Epithelial cell of proximal tubule (primary cell): ENCODE results near the gene MRPL34. TPM values are rescaled to one million over a fixed set of nuclear protein-coding genes. Genes with fewer than 3 reads are reported as not detected.

ENCODE experiments used
- DNase-seq: peaks from one replicate; pipeline ENCODE4 v3.0.0-alpha.2; 2011; ENCODE audit warnings: low read depth
- H3K4me3 ChIP-seq: 2 replicates; pipeline ENCODE4 v1.5.1; 2011; ENCODE audit warnings: low read depth, mild to moderate bottlenecking, low read length
- total RNA-seq: library from RNA; depleted of rRNA; stranded (reverse); fragments of >200 nt; gene quantifications from 2 replicates; pipeline ENCODE4 v1.2.3, GENCODE V29; 2015
- TF ChIP-seq, protein P1 (sequence below): conservative IDR thresholded peaks from 2 replicates; pipeline ENCODE4 v1.5.1; 2012; ENCODE audit warnings: low read depth, mild to moderate bottlenecking, low read length

Gene MRPL34
- total RNA-seq, 1 donor from 2014 or later, result 121 TPM

- DNase-seq, result no peak
- TF ChIP-seq, protein P1, sequence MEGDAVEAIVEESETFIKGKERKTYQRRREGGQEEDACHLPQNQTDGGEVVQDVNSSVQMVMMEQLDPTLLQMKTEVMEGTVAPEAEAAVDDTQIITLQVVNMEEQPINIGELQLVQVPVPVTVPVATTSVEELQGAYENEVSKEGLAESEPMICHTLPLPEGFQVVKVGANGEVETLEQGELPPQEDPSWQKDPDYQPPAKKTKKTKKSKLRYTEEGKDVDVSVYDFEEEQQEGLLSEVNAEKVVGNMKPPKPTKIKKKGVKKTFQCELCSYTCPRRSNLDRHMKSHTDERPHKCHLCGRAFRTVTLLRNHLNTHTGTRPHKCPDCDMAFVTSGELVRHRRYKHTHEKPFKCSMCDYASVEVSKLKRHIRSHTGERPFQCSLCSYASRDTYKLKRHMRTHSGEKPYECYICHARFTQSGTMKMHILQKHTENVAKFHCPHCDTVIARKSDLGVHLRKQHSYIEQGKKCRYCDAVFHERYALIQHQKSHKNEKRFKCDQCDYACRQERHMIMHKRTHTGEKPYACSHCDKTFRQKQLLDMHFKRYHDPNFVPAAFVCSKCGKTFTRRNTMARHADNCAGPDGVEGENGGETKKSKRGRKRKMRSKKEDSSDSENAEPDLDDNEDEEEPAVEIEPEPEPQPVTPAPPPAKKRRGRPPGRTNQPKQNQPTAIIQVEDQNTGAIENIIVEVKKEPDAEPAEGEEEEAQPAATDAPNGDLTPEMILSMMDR, result no peak
- H3K4me3 ChIP-seq, result no peak overlapping the region
Observed at GRCh38 chr19:17347361-17347760, 41.7 kb downstream of the MRPL34 start.

GRCh38 chr19:17347877-17348276 lies 42.2 kb downstream of the MRPL34 start:
- DNase-seq, result no peak
- no peak overlapping the region for H3K4me3 ChIP-seq
- TF ChIP-seq, protein P1, result no peak

GRCh38 chr19:17348700-17349099 lies 43.0 kb downstream of the MRPL34 start:
- peak overlapping the region; percentile 27 for H3K4me3 ChIP-seq
- no peak for DNase-seq

GRCh38 chr19:17351815-17352435 lies 46.3 kb downstream of the MRPL34 start:
- no peak overlapping the region for H3K4me3 ChIP-seq
- DNase-seq, result no peak
- TF ChIP-seq, protein P1, result no peak

More at GRCh38 chr19:17348700-17349099, 43.0 kb downstream of the MRPL34 start:
- TF ChIP-seq, protein P1, result no peak

DNA sequence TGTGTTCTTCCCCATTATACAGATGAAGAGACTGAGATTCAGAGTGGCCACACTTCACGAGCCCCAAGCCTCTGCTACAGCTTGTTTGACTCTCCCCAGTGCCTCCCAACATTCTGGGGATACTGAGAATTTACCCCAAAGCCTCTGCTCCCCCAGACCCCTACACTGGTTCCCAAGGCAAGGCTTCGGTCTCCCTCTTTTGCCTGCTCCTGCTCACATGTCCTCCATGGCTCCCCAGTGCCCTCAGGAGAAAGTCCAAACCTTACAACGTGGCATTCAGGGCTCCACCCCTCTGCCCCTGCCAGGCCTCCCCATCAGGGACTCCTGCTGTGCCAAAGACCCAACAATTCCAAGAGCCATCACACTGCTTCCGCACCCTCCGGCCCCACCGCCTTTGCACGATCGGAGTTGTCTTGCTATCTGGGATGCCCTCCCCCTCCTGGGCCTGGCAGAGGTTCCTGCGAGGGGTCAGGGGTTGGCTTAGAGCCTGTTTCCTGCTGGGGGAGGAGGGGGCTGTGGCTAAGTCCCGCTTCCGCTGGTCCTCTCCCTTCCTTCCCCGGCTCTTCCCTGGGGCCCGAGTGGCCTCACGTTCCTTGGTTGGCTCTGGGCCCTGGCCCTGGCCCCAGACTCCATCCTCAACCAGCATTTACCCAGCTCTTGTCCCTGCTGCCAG lies 47.1 kb downstream of the MRPL34 start:
- H3K4me3 ChIP-seq, result no peak overlapping the region
- TF ChIP-seq, protein P1, result no peak
- no peak for DNase-seq

DNA sequence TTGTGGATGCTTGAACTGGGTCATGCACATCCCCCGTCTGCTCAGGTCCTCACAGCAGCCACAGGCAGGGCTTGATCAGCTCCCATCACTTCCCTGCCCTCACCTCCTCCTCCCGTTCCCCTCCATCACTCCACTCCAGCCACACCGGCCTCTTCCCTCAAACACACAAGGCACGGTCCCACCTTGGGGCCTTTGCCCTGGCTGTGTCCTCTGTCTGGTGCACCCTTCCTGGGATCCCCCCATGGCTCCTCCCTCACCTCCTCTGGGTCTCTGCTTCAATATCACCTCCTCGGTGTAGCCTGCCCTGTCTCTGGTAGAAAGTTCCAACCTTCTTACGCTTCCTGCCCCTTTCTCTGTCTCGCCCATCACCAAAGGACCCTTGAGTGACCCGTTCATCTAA lies 47.7 kb downstream of the MRPL34 start:
- TF ChIP-seq, protein P1, result no peak
- H3K4me3 ChIP-seq, result no peak overlapping the region
- DNase-seq, result no peak

Other genes starting within 250 kb of the MRPL34 start
- 20.5 and 25.5 TPM in 2 replicates for gene HAUS8, start 230.4 kb upstream of the MRPL34 start, total RNA-seq
- 53.9 and 55.9 TPM in 2 replicates for gene MYO9B, start 230.1 kb upstream of the MRPL34 start, total RNA-seq
- gene USE1, start 90.5 kb upstream of the MRPL34 start, total RNA-seq, result 9.0 and 25.3 TPM in 2 replicates
- gene OCEL1, start 79.6 kb upstream of the MRPL34 start, total RNA-seq, result 4.6 and 8.1 TPM in 2 replicates
- 122 and 131 TPM in 2 replicates for gene NR2F6, start 60.0 kb upstream of the MRPL34 start, total RNA-seq
- gene USHBP1, start 41.1 kb upstream of the MRPL34 start, total RNA-seq, result not detected in 2 replicates
- gene BABAM1, start 38.4 kb upstream of the MRPL34 start, total RNA-seq, result 125 and 141 TPM in 2 replicates
- 3.0 and 4.1 TPM in 2 replicates for gene ANKLE1, start 24.0 kb upstream of the MRPL34 start, total RNA-seq
- gene ABHD8, start 2.4 kb upstream of the MRPL34 start, total RNA-seq, result 10.3 and 20.9 TPM in 2 replicates
- 35.6 and 47.0 TPM in 2 replicates for gene DDA1, start 3.7 kb downstream of the MRPL34 start, total RNA-seq
- 3.3 and 6.6 TPM in 2 replicates for gene ANO8, start 29.0 kb downstream of the MRPL34 start, total RNA-seq
- 22.7 and 79.5 TPM in 2 replicates for gene GTPBP3, start 31.7 kb downstream of the MRPL34 start, total RNA-seq
- gene PLVAP, start 71.5 kb downstream of the MRPL34 start, total RNA-seq, result 0.58 and 1.2 TPM in 2 replicates
- not detected in 2 replicates for gene CCDC194, start 88.3 kb downstream of the MRPL34 start, total RNA-seq
- 2.2 and 18.6 TPM in 2 replicates for gene BST2, start 99.8 kb downstream of the MRPL34 start, total RNA-seq
- gene MVB12A, start 114.2 kb downstream of the MRPL34 start, total RNA-seq, result 78.6 and 91.6 TPM in 2 replicates
- not detected in 2 replicates for gene TMEM221, start 142.8 kb downstream of the MRPL34 start, total RNA-seq
- not detected in 2 replicates for gene NXNL1, start 155.1 kb downstream of the MRPL34 start, total RNA-seq
- 2.5 and 7.0 TPM in 2 replicates for gene SLC27A1, start 164.7 kb downstream of the MRPL34 start, total RNA-seq
- 83.6 and 123 TPM in 2 replicates for gene PGLS, start 205.8 kb downstream of the MRPL34 start, total RNA-seq
- 83.6 and 126 TPM in 2 replicates for gene COLGALT1, start 249.8 kb downstream of the MRPL34 start, total RNA-seq